DMS114 treated with DMSO at 0.1 percent for 48 hours (cell line): ENCODE measurements around the gene NUMA1.

Source experiments
- DNase-seq: peaks from one replicate; lab custom pipeline; 2025; ENCODE audit not compliant: unreplicated experiment; lab: John Stamatoyannopoulos, UW

Gene NUMA1

GRCh38 chr11:72001834-72002591, 78.3 kb downstream of the NUMA1 start:
- no peak for DNase-seq

- no peak for DNase-seq
Observed at GRCh38 chr11:72001285-72001684, 79.1 kb downstream of the NUMA1 start.

- no peak for DNase-seq
Observed at GRCh38 chr11:72000202-72000867, 80.0 kb downstream of the NUMA1 start.

- no peak for DNase-seq
Observed at GRCh38 chr11:71999798-72000197, 80.5 kb downstream of the NUMA1 start.

- DNase-seq = no peak
Observed at GRCh38 chr11:71999362-71999761, 81.0 kb downstream of the NUMA1 start.

- no peak for DNase-seq
Observed at GRCh38 chr11:71998649-71999310, 81.6 kb downstream of the NUMA1 start, which contains the start of gene IL18BP. Gene IL18BP, plus strand, starts transcription at chr11:71998909. Its CDS starts 1,076 bp downstream, at chr11:71999985.

- no peak for DNase-seq
Observed at GRCh38 chr11:71998061-71998460, 82.3 kb downstream of the NUMA1 start.

- DNase-seq = no peak
Observed at GRCh38 chr11:71997594-71997993, 82.7 kb downstream of the NUMA1 start.

GRCh38 chr11:71996946-71997345, 83.4 kb downstream of the NUMA1 start:
- no peak for DNase-seq

GRCh38 chr11:71996517-71996916, 83.8 kb downstream of the NUMA1 start:
- no peak for DNase-seq

GRCh38 chr11:71995726-71996291, 84.5 kb downstream of the NUMA1 start:
- DNase-seq = no peak

- no peak for DNase-seq
Observed at GRCh38 chr11:71994786-71995185, 85.6 kb downstream of the NUMA1 start.

- no peak for DNase-seq
Observed at GRCh38 chr11:71992136-71992730, 88.1 kb downstream of the NUMA1 start.

- no peak for DNase-seq
Observed at GRCh38 chr11:71991494-71991893, 88.8 kb downstream of the NUMA1 start.

- DNase-seq = no peak
Observed at GRCh38 chr11:71990701-71991100, 89.6 kb downstream of the NUMA1 start.

- no peak for DNase-seq
Observed at GRCh38 chr11:71988050-71988449, 92.3 kb downstream of the NUMA1 start.

- DNase-seq = no peak
Observed at GRCh38 chr11:71987521-71987920, 92.8 kb downstream of the NUMA1 start.

- no peak for DNase-seq
Observed at GRCh38 chr11:71986131-71986530, 94.2 kb downstream of the NUMA1 start.

GRCh38 chr11:71979602-71980001, 100.7 kb downstream of the NUMA1 start:
- no peak for DNase-seq

- no peak for DNase-seq
Observed at GRCh38 chr11:71979094-71979493, 101.2 kb downstream of the NUMA1 start.

GRCh38 chr11:71977743-71978418, 102.5 kb downstream of the NUMA1 start:
- peak; percentile 5 for DNase-seq
